ENCODE results near the gene TBX10. TPM values are rescaled to one million over a fixed set of nuclear protein-coding genes. Genes with fewer than 3 reads are reported as not detected.

Gene TBX10
- total and polyA plus RNA-seq, 2 of the 8 experiments (the other 6 are each of a cell fraction or from before 2014, with no cell fraction given) = 0.09 TPM; not detected in 1

- Histone ChIP-seq H3K79me1 (ENCODE audit: low read depth, low read length) (no peaks in the 10 kb centered on the region), H2BK20ac (ENCODE audit: low read length) (no peak overlapping the region), H4K91ac (replicated peaks; ENCODE audit: insufficient read length, low read length) (no peak overlapping the region), H2BK5ac (ENCODE audit: low read depth, low read length) (no peak overlapping the region), H3K23me2 (ENCODE audit: low read depth, low read length) (peaks cover 9% of the 10 kb centered on the region; the same call in 1 of the 2 replicates), H2BK15ac (ENCODE audit: low read length) (no peak overlapping the region), H3K14ac (ENCODE audit: insufficient read length) (no peak overlapping the region), H3K9me3 (ENCODE audit: insufficient read depth in 2 of 2, low read depth in 1 of 2, low read length in 1 of 2) (no peaks in the 10 kb centered on the region), H3K4me3 (ENCODE audit: extremely low read depth in 1 of 4, insufficient read depth in 2 of 4, low read depth in 3 of 4, low read length in 4 of 4) (peak overlapping the region; percentile 48 to 94 (median 76)), H2AK5ac (ENCODE audit: low read depth, low read length) (no peak overlapping the region), H3K23ac (ENCODE audit: insufficient read length) (no peak overlapping the region), H3K36me3 (ENCODE audit: control insufficient read depth in 2 of 4, insufficient read depth in 4 of 4, low read length in 3 of 4) (peaks cover 5 to 15% (median 11%) of the 10 kb centered on the region in 4 experiments; a peak in 6 of 8 replicates), H3K9ac (replicated peaks in 1 of 4; ENCODE audit: extremely low read depth in 1 of 4, low read depth in 3 of 4, low read length in 3 of 4) (peak overlapping the region in 3 of 4 experiments; percentile 38 to 63 (median 56); a peak in 5 of 7 replicates), H3K18ac (ENCODE audit: extremely low read depth, low read length) (no peak overlapping the region), H3K4me2 (ENCODE audit: insufficient read depth in 1 of 2, low read depth in 2 of 2, low read length in 2 of 2) (peak overlapping the region; percentile 64 to 98), H2BK120ac (replicated peaks; ENCODE audit: low read depth, low read length) (no peak overlapping the region), H3K79me2 (ENCODE audit: control insufficient read depth in 1 of 2, insufficient read depth in 2 of 2, low read length in 2 of 2) (peaks cover 0 to 8% of the 10 kb centered on the region in 2 experiments; a peak in 1 of 4 replicates), H2AFZ (ENCODE audit: low read length) (no peak overlapping the region), H2BK12ac (ENCODE audit: low read depth, low read length) (no peak overlapping the region), H3K56ac (replicated peaks; ENCODE audit: insufficient read length, low read depth, low read length) (no peak overlapping the region), H4K20me1 (replicated peaks in 1 of 2; ENCODE audit: control insufficient read depth in 1 of 2, insufficient read depth in 2 of 2, low read length in 2 of 2) (peaks cover 0 to 4% of the 10 kb centered on the region in 2 experiments), H3K27me3 (replicated peaks in 1 of 4; ENCODE audit: control insufficient read depth in 3 of 4, extremely low read depth in 1 of 4, insufficient read depth in 3 of 4, low read length in 3 of 4) (peaks cover 0 to 4% (median 0%) of the 10 kb centered on the region in 4 experiments; a peak in 2 of 7 replicates), H3K4me1 (replicated peaks in 1 of 4; ENCODE audit: control insufficient read depth in 3 of 4, insufficient read depth in 4 of 4, low read length in 3 of 4) (peaks cover 5 to 27% (median 17%) of the 10 kb centered on the region in 4 experiments; a peak in 6 of 7 replicates), H4K8ac (ENCODE audit: extremely low read depth, insufficient read depth, low read length) (no peak overlapping the region), H4K5ac (ENCODE audit: insufficient read length, low read depth, low read length) (no peak overlapping the region), H3K27ac (ENCODE audit: low read depth, low read length) (no peak overlapping the region), H3K4ac (replicated peaks; ENCODE audit: insufficient read length, low read depth, low read length) (no peak overlapping the region)
- TF ChIP-seq CTBP2 (IDR thresholded peaks at IDR 0.05; ENCODE audit: borderline replicate concordance, insufficient read depth, insufficient read length, low read length) (no peak), EZH2 (IDR thresholded peaks at IDR 0.05; ENCODE audit: low read depth, low read length, severe bottlenecking) (no peak), CREB1 (IDR thresholded peaks at IDR 0.05) (no peak), BCL11A (IDR thresholded peaks at IDR 0.05; ENCODE audit: low read depth in 2 of 2, low read length in 2 of 2) (no peak), SP4 (IDR thresholded peaks at IDR 0.05; ENCODE audit: low read length) (no peak), NRF1 (IDR thresholded peaks at IDR 0.05; ENCODE audit: low read depth, low read length) (no peak), SP1 (IDR thresholded peaks at IDR 0.05; ENCODE audit: low read depth, low read length) (no peak), ZNF274 (IDR thresholded peaks at IDR 0.05; ENCODE audit: borderline replicate concordance, extremely low read depth, low read length) (no peak), CEBPB (IDR thresholded peaks at IDR 0.05; ENCODE audit: low read depth, low read length) (no peak), EGR1 (IDR thresholded peaks at IDR 0.05; ENCODE audit: borderline replicate concordance, low read depth, low read length) (no peak), EP300 (IDR thresholded peaks at IDR 0.05; ENCODE audit: borderline replicate concordance in 1 of 2, low read depth in 2 of 2, low read length in 2 of 2) (no peak), HDAC2 (IDR thresholded peaks at IDR 0.05; ENCODE audit: borderline replicate concordance in 1 of 2, low read depth in 2 of 2, low read length in 2 of 2) (no peak)
- 74% methylated on average over 9 of the region's 9 CpGs; no CpG with 5 or more reads in 1 of the 2 experiments for WGBS, 2 experiments (ENCODE audit: extremely low coverage in 1 of 2, insufficient coverage in 1 of 2, insufficient read length in 1 of 2, insufficient replicate concordance in 2 of 2, low coverage in 1 of 2, low lambda C conversion rate in 2 of 2, missing lambda C conversion rate in 1 of 2)
- FAIRE-seq = no peak
- DNase-seq (ENCODE audit: low read depth in 1 of 2, low spot score in 2 of 2) = no peak
- ChIA-PET POLR2A (ENCODE audit: partially characterized antibody) (interaction anchor here (0.7 to 2.7 kb wide), 4 partner anchors 12 to 24 kb away, joined by 5 to 17 read pairs (median 12); partner anchors contain the start of gene GSTP1), CTCF (ENCODE audit: partially characterized antibody) (interaction anchor here (0.7 to 1.9 kb wide), 8 partner anchors 9 to 67 kb away, joined by 3 to 7 read pairs (median 3); no protein-coding TSS in a partner anchor)
These were observed 32.1 kb downstream of the TBX10 start for GRCh38 chr11:67607507-67607906.
